ENCODE measurements around the gene DHRS3.

DHRS3 gene

DNA sequence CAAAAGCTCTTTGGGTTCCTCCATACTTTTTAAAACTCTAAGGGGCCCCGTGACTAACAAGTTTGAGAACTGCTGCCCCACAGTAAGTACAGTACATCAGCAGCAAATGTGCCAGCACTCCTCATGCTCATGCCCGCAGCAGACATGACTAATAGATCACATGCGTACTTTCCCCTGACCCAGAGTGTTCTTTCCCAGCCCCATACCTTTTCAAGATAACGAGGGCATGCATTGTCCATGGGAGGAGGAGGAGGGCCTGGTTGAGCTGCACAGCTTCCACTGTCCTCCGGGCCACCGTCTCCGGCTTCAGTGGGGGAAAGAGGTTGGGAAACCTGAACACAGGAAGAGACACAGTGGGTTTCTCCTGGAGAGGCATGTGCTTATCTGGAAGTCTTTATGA is 45.5 kb downstream of the DHRS3 start:
- H3K9me3 ChIP-seq (ENCODE audit: insufficient read depth, low read length) = no peaks in the 10 kb centered on the region
- H3K27me3 ChIP-seq (ENCODE audit: low read depth, low read length) = no peaks in the 10 kb centered on the region
- TF ChIP-seq, protein P1, sequence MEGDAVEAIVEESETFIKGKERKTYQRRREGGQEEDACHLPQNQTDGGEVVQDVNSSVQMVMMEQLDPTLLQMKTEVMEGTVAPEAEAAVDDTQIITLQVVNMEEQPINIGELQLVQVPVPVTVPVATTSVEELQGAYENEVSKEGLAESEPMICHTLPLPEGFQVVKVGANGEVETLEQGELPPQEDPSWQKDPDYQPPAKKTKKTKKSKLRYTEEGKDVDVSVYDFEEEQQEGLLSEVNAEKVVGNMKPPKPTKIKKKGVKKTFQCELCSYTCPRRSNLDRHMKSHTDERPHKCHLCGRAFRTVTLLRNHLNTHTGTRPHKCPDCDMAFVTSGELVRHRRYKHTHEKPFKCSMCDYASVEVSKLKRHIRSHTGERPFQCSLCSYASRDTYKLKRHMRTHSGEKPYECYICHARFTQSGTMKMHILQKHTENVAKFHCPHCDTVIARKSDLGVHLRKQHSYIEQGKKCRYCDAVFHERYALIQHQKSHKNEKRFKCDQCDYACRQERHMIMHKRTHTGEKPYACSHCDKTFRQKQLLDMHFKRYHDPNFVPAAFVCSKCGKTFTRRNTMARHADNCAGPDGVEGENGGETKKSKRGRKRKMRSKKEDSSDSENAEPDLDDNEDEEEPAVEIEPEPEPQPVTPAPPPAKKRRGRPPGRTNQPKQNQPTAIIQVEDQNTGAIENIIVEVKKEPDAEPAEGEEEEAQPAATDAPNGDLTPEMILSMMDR (IDR thresholded peaks at IDR 0.05; ENCODE audit: low read depth, low read length) = no peak
- TF ChIP-seq EZH2phosphoT487 (IDR thresholded peaks at IDR 0.05; ENCODE audit: low read depth) = no peak
- no peak overlapping the region for H3K4me3 ChIP-seq (ENCODE audit: low read length)
- no peaks in the 10 kb centered on the region for H3K36me3 ChIP-seq (replicated peaks; ENCODE audit: low read depth, low read length)
- H4K20me1 ChIP-seq (ENCODE audit: insufficient read depth, low read length) = no peaks in the 10 kb centered on the region
- H3K4me2 ChIP-seq (ENCODE audit: low read length) = no peak overlapping the region
- no peaks in the 10 kb centered on the region for H3K79me2 ChIP-seq (ENCODE audit: low read length)
- H3K27ac ChIP-seq (ENCODE audit: low read length) = no peak overlapping the region
- no peak overlapping the region for H2AFZ ChIP-seq (ENCODE audit: low read depth, low read length)
- H3K9ac ChIP-seq (ENCODE audit: low read length) = no peak overlapping the region
- H3K4me1 ChIP-seq (ENCODE audit: low read length) = no peaks in the 10 kb centered on the region

GRCh38 chr1:12570291-12570690 is 47.7 kb downstream of the DHRS3 start:
- no peak overlapping the region for H3K9ac ChIP-seq (ENCODE audit: low read length)
- no peaks in the 10 kb centered on the region for H3K79me2 ChIP-seq (ENCODE audit: low read length)
- H3K4me3 ChIP-seq (ENCODE audit: low read length) = no peak overlapping the region
- H3K27ac ChIP-seq (ENCODE audit: low read length) = no peak overlapping the region
- no peaks in the 10 kb centered on the region for H4K20me1 ChIP-seq (ENCODE audit: insufficient read depth, low read length)
- H2AFZ ChIP-seq (ENCODE audit: low read depth, low read length) = no peak overlapping the region
- no peaks in the 10 kb centered on the region for H3K4me1 ChIP-seq (ENCODE audit: low read length)
- no peak overlapping the region for H3K4me2 ChIP-seq (ENCODE audit: low read length)
- H3K36me3 ChIP-seq (replicated peaks; ENCODE audit: low read depth, low read length) = no peaks in the 10 kb centered on the region
- no peaks in the 10 kb centered on the region for H3K27me3 ChIP-seq (ENCODE audit: low read depth, low read length)
- H3K9me3 ChIP-seq (ENCODE audit: insufficient read depth, low read length) = no peaks in the 10 kb centered on the region
- TF ChIP-seq, protein P1 (IDR thresholded peaks at IDR 0.05; ENCODE audit: low read depth, low read length) = no peak
- no peak for TF ChIP-seq EZH2phosphoT487 (IDR thresholded peaks at IDR 0.05; ENCODE audit: low read depth)

DNA sequence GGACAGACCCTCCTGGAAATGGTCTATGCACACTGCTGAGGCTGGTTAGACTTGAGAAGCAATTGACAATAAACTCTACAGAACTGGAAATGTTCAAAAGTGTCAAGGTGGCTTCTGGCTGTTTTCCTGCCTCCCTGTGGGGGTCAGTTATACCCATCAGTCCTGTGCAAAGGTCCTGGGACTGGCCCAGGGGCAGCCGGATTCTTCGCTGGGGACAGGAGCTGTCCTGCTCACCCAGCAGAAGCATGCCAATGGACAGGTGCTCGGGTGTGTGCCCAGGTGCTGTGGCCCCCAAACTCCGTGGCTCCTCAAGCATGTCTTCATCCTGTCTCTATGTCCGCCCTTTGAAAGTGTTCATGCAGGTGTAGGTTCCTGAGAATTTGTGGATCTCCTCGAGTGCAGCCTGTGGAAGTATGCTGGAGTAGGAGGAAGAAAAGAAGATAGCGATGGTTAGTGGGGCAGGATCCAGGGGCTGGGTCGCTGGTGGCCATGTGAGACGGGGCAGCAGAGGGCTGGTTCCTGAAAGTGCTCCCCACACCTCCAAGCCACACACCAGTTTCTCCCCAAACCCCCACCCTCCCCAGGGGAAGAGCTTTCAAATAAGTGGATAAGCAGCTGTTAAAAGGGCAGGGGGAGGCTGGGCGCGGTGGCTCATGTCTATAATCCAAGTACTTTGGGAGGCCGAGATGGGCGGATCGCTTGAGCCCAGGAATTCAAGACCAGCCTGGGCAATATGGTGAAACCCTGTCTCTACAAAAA is 49.8 kb downstream of the DHRS3 start:
- Histone ChIP-seq H4K20me1 (ENCODE audit: insufficient read depth, low read length) (no peaks in the 10 kb centered on the region), H3K9ac (ENCODE audit: low read length) (no peak overlapping the region), H2AFZ (ENCODE audit: low read depth, low read length) (no peak overlapping the region), H3K9me3 (ENCODE audit: insufficient read depth, low read length) (no peaks in the 10 kb centered on the region), H3K4me2 (ENCODE audit: low read length) (no peak overlapping the region), H3K79me2 (ENCODE audit: low read length) (no peaks in the 10 kb centered on the region), H3K4me1 (ENCODE audit: low read length) (no peaks in the 10 kb centered on the region), H3K4me3 (ENCODE audit: low read length) (no peak overlapping the region), H3K27ac (ENCODE audit: low read length) (no peak overlapping the region), H3K36me3 (replicated peaks; ENCODE audit: low read depth, low read length) (no peaks in the 10 kb centered on the region), H3K27me3 (ENCODE audit: low read depth, low read length) (no peaks in the 10 kb centered on the region)
- TF ChIP-seq EZH2phosphoT487 (IDR thresholded peaks at IDR 0.05; ENCODE audit: low read depth) = no peak
- TF ChIP-seq, protein P1 (IDR thresholded peaks at IDR 0.05; ENCODE audit: low read depth, low read length) = no peak

- Histone ChIP-seq H3K9me3 (ENCODE audit: insufficient read depth, low read length) (no peaks in the 10 kb centered on the region), H3K27me3 (ENCODE audit: low read depth, low read length) (no peaks in the 10 kb centered on the region), H3K4me2 (ENCODE audit: low read length) (no peak overlapping the region), H4K20me1 (ENCODE audit: insufficient read depth, low read length) (no peaks in the 10 kb centered on the region), H3K9ac (ENCODE audit: low read length) (no peak overlapping the region), H2AFZ (ENCODE audit: low read depth, low read length) (no peak overlapping the region), H3K36me3 (replicated peaks; ENCODE audit: low read depth, low read length) (no peaks in the 10 kb centered on the region), H3K4me3 (ENCODE audit: low read length) (no peak overlapping the region), H3K4me1 (ENCODE audit: low read length) (no peaks in the 10 kb centered on the region), H3K79me2 (ENCODE audit: low read length) (no peaks in the 10 kb centered on the region), H3K27ac (ENCODE audit: low read length) (no peak overlapping the region)
- no peak for TF ChIP-seq EZH2phosphoT487 (IDR thresholded peaks at IDR 0.05; ENCODE audit: low read depth)
- TF ChIP-seq, protein P1 (IDR thresholded peaks at IDR 0.05; ENCODE audit: low read depth, low read length) = no peak
Observed at GRCh38 chr1:12567288-12567819, 50.7 kb downstream of the DHRS3 start.
